Psoas muscle (tissue), 8 donors: ENCODE data around the gene TCF7L1. TPM values are rescaled to one million over a fixed set of nuclear protein-coding genes. Genes with fewer than 3 reads are reported as not detected.

Experiments
- ATAC-seq, 4 donors: fragments of 200-7000 bp; cut with Tn5 transposase; one replicate each; pipeline ENCODE4 v1.9.1; 2020; ENCODE audit warnings: moderate library complexity in 3 of 4, mild to moderate bottlenecking in 2 of 4
- DNase-seq, 2 donors: peaks; one replicate each; pipeline ENCODE4 v3.0.0-alpha.2; 2020
- H3K27ac ChIP-seq: fragments of 200-600 bp; one replicate; pipeline ENCODE4 v1.8.0; 2022
- H3K27me3 ChIP-seq, 3 donors: fragments of 200-600 bp in 1 of 3; one replicate each; pipeline versions ENCODE4 v1.6.1 to v1.8.0; 2013 to 2022; ENCODE audit warnings: low read length in 2 of 3, mild to moderate bottlenecking in 2 of 3, moderate library complexity in 1 of 3; ENCODE audit not compliant: insufficient read depth in 3 of 3
- H3K36me3 ChIP-seq, 2 donors: fragments of 200-600 bp in 1 of 2; one replicate each; pipeline versions ENCODE4 v1.6.1 to v1.8.0; 2013 to 2022; ENCODE audit warnings: low read depth in 1 of 2, mild to moderate bottlenecking in 1 of 2, moderate library complexity in 1 of 2; ENCODE audit not compliant: insufficient read depth in 1 of 2
- H3K4me1 ChIP-seq: fragments of 200-600 bp; one replicate; pipeline ENCODE4 v1.8.0; 2022
- H3K4me3 ChIP-seq: fragments of 200-600 bp; one replicate; pipeline ENCODE4 v1.8.0; 2022; ENCODE audit warnings: mild to moderate bottlenecking
- H3K9me3 ChIP-seq: fragments of 200-600 bp; one replicate; pipeline ENCODE4 v1.8.0; 2022
- WGBS, 3 donors: extraction: QIAGEN DNeasy Blood & Tissue Kit; methylation state at CpG; one replicate each; pipeline versions ENCODE4 v1.1.6 to v1.1.7; 2013; 5-methylcytosine and 5-hydroxymethylcytosine counted together
- intact Hi-C, 2 donors: fragments of 100-400 bp; cut with DNase I; formaldehyde crosslinking; loops; one replicate each; pipeline versions ENCODE4 v1.11.0 to v1.14.2; 2022
- polyA plus RNA-seq, 3 donors: library from polyadenylated mRNA; stranded (reverse); fragments of 200-250 nt; gene quantifications; one replicate each; pipeline ENCODE4 v1.2.3, GENCODE V29; 2013
- total RNA-seq, 4 donors: library from RNA; stranded (reverse); fragmentation: NEBNext Ultra II Directional in 2 of 4; extraction: Animal tissue kit (Norgen Biotek cat#: 25700) in 2 of 4; gene quantifications; one replicate each; pipeline versions ENCODE4 v1.2.1 to v1.2.4, GENCODE V29; 2021 to 2023
- TF ChIP-seq, protein P1 (sequence below): fragments of 200-600 bp; IDR thresholded peaks from one replicate; pipeline ENCODE4 v1.8.0; 2022; ENCODE audit warnings: antibody characterized with exemption
- donor health status: healthy with polysubstance abuse.
- donor health status: DM: no; HTN: no; CAD: no; lungs with moderate emphysema.
- donor health status: Bipolar disorder and iron deficiency.
- donor health status: healthy.
- donor health status: DM: yes; HTN: yes; CAD: no.
- donor health status: DM: no; HTN: no; CAD: no.
- donor health status: DM: no; HTN: no; CAD: no.
- donor health status: DM: yes; HTN: yes; CAD: no.

TCF7L1 gene
- total and polyA plus RNA-seq, 7 donors, result 2.1 to 13.3 (median 6.1) TPM

DNA sequence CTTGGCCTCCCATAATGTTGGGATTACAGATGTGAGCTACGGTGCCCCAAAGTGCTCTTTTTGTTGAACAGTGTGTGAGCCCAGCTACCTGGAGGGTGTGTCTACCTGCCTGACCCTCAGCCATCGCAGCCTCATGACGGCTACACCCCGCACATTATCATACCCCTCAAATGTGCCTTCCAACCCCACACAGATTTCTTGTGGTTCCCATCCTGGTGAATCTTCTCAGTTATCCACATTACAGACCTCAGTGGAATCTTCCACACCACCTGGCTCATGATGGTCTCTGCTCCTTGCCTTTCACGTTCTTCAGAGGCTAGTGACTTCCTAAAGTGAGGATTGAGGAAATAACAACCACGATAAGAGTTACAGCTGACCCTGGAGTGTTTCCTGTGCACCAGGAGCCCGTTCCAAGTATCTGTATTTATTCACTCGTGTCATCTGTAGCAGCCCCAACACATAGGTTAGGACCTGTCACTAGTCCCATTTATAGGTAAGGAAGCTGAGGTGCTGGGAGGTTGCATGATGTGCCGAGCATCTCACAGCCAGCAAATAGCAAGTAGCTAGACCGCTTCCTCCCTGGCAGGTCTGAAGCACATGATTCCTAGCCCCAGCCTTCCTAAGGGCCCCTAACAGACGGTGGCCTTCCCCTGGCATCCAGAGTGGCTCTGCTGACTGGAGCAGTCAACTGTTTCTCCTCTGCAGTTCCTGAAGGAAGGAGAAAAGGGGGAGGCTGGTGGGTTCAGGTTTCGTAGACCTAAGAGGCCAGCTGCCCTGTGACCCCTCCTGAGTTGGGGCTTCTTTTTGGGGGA lies 47.3 kb downstream of the TCF7L1 start:
- no peaks in the 10 kb centered on the region for H3K36me3 ChIP-seq
- intact Hi-C loops, result no loop called here
- ATAC-seq (no peak), DNase-seq (no peak)
- H3K27ac ChIP-seq, result no peak overlapping the region
- TF ChIP-seq, protein P1, sequence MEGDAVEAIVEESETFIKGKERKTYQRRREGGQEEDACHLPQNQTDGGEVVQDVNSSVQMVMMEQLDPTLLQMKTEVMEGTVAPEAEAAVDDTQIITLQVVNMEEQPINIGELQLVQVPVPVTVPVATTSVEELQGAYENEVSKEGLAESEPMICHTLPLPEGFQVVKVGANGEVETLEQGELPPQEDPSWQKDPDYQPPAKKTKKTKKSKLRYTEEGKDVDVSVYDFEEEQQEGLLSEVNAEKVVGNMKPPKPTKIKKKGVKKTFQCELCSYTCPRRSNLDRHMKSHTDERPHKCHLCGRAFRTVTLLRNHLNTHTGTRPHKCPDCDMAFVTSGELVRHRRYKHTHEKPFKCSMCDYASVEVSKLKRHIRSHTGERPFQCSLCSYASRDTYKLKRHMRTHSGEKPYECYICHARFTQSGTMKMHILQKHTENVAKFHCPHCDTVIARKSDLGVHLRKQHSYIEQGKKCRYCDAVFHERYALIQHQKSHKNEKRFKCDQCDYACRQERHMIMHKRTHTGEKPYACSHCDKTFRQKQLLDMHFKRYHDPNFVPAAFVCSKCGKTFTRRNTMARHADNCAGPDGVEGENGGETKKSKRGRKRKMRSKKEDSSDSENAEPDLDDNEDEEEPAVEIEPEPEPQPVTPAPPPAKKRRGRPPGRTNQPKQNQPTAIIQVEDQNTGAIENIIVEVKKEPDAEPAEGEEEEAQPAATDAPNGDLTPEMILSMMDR, result no peak
- no peaks in the 10 kb centered on the region for H3K9me3 ChIP-seq
- 70 to 80% (median 72%) methylated on average over 12 of the region's 12 CpGs for WGBS, 3 donors
- no peak overlapping the region for H3K4me3 ChIP-seq
- H3K4me1 ChIP-seq, result peaks cover 30% of the 10 kb centered on the region
- no peaks in the 10 kb centered on the region for H3K27me3 ChIP-seq

DNA sequence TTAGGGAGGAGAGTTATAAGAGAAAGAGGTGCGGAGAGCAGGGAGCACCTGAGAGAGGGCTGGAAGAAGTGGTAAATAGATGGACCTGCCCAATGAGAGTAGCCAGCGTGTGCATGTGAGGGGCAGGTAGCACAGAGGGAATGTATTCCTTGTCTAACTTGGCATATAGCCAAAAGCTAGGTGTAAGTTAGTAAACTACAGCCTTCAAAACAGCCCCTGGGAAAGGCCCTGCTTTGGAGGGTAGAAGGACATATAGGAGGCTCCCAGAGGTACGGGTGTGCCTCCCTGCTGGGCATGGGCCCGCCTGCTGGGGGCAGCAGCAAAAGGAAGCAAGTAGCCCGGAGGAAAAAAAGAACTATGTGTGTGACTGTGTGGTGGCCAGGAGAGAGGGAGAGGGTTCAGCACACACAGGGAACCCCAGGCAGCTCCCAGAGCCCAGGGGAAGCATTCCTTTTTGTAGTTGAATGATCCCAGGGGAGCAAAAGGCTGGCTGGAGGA lies 48.0 kb downstream of the TCF7L1 start:
- TF ChIP-seq, protein P1, result no peak
- DNase-seq, result no peak
- Histone ChIP-seq H3K9me3 (no peaks in the 10 kb centered on the region), H3K4me1 (peaks cover 23% of the 10 kb centered on the region), H3K4me3 (no peak overlapping the region), H3K27me3 (no peaks in the 10 kb centered on the region), H3K27ac (no peak overlapping the region), H3K36me3 (no peaks in the 10 kb centered on the region)
- 71 to 83% (median 77%) methylated on average over 4 to 5 of the region's 5 CpGs for WGBS, 3 donors
- ATAC-seq, result peak; percentile 36 to 67 (median 58)
- intact Hi-C loops, result no loop called here

DNA sequence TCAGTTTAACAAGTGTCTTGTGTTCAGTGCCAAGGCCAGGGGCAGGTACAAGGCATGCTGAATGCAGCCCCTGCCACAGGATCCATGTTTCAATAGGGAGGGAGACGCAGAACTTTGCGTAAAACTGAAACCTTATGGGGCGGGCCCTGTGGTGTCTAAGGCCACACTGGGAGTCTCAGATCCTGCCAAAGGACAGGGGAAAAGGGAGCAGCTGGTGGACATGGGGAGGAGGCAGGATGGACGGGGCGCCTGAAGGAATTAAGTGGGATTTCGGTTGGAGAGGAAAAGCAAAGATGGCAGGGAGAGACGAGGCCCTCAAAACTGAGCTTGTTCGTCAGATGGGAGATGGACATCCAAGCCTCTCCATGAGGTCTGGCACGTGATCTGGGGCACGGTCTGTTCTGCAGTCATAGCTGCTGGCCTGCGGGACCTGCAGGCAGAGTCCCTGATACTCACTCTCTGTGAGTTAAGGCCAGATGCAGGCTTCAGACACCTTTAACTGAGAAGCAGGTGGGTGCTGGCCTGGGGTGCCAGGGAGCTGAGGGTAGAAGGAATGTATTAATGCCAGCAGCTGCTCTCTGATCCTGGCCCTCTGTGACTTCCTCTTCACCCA lies 48.8 kb downstream of the TCF7L1 start:
- Histone ChIP-seq H3K4me1 (peaks cover 17% of the 10 kb centered on the region), H3K27ac (no peak overlapping the region), H3K36me3 (no peaks in the 10 kb centered on the region), H3K27me3 (no peaks in the 10 kb centered on the region), H3K4me3 (no peak overlapping the region), H3K9me3 (no peaks in the 10 kb centered on the region)
- TF ChIP-seq, protein P1, result no peak
- DNase-seq, result no peak
- ATAC-seq, result peak in 3 of 4 donors; percentile 17 to 55 (median 42)
- intact Hi-C loops, result no loop called here
- WGBS, 3 donors, result 57 to 82% (median 72%) methylated on average over 11 of the region's 11 CpGs

DNA sequence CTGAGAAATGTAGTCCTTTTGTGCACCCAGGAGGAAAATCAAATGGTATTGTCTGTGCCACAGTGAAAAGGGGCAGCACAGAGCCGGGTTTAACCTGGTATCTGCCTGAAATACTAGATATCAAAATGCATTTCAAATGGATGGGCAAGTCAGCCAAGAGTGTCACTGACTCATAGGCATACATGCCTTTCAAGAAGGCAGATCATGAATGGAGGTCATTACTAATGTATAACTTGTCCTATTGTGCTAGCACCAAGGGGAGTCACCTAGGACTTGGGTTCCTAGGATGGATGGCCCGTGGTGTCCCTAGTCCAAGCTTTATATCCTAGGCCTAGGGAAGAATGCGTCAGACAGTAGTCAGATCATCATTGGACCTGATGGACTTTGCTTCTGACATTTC lies 49.9 kb downstream of the TCF7L1 start:
- 85 to 87% (median 85%) methylated on average over 3 of the region's 3 CpGs for WGBS, 3 donors

More for the DNA sequence above, 49.9 kb downstream of the TCF7L1 start:
- no peaks in the 10 kb centered on the region for H3K36me3 ChIP-seq
- ATAC-seq (peak; percentile 54 to 76 (median 61)), DNase-seq (no peak)
- TF ChIP-seq, protein P1, result no peak
- no peaks in the 10 kb centered on the region for H3K27me3 ChIP-seq
- peaks cover 14% of the 10 kb centered on the region for H3K4me1 ChIP-seq
- H3K27ac ChIP-seq, result no peak overlapping the region
- no peak overlapping the region for H3K4me3 ChIP-seq
- H3K9me3 ChIP-seq, result no peaks in the 10 kb centered on the region
- intact Hi-C loops, result no loop called here
